ENCODE results near the gene PSMC1.

GRCh38 chr14:90288651-90289355, 32.5 kb downstream of the PSMC1 start:
- TF ChIP-seq CTCF (IDR thresholded peaks at IDR 0.05) (no peak), POLR2A (IDR thresholded peaks at IDR 0.05) (no peak), POLR2AphosphoS5 (IDR thresholded peaks at IDR 0.05) (no peak)
